Keratinocyte (primary cell): ENCODE measurements around the gene ZCCHC24. TPM values are rescaled to one million over a fixed set of nuclear protein-coding genes. Genes with fewer than 3 reads are reported as not detected.

Experiments used
- DNase-seq: peaks from one replicate; pipeline ENCODE4 v3.0.0-alpha.2; 2011; ENCODE audit warnings: low read depth, missing footprints, low spot score
- FAIRE-seq: peaks from 2 replicates; lab custom pipeline; 2011; peaks lifted over from hg19 to GRCh38; lab: Jason Lieb, UNC
- H2AFZ ChIP-seq: 2 replicates; pipeline ENCODE4 v1.6.0; 2012; ENCODE audit warnings: low read length, control low read depth, inconsistent platforms; ENCODE audit not compliant: control insufficient read depth
- H3K27ac ChIP-seq: 2 replicates; pipeline ENCODE4 v1.5.1; 2011; ENCODE audit warnings: low read length; ENCODE audit not compliant: control insufficient read depth, insufficient read depth
- H3K27me3 ChIP-seq: 3 replicates; pipeline ENCODE4 v1.6.0; 2011; ENCODE audit warnings: low read length; ENCODE audit not compliant: control insufficient read depth, insufficient read depth; ENCODE audit errors: extremely low read depth
- H3K36me3 ChIP-seq, 2 experiments: 2 replicates in 1 of 2; 3 replicates in 1 of 2; pipeline ENCODE4 v1.5.1; 2011; ENCODE audit warnings: low read length in 2 of 2, mild to moderate bottlenecking in 1 of 2; ENCODE audit not compliant: control insufficient read depth in 2 of 2, insufficient read depth in 2 of 2; ENCODE audit errors: extremely low read depth in 1 of 2
- H3K4me1 ChIP-seq: 3 replicates; pipeline ENCODE4 v1.5.1; 2011; ENCODE audit warnings: low read length; ENCODE audit not compliant: control insufficient read depth, insufficient read depth; ENCODE audit errors: extremely low read depth
- H3K4me2 ChIP-seq: 3 replicates; pipeline ENCODE4 v1.6.0; 2011; ENCODE audit warnings: low read depth, low read length; ENCODE audit not compliant: control insufficient read depth, insufficient read depth; ENCODE audit errors: extremely low read depth
- H3K4me3 ChIP-seq, 3 experiments: fragments of 200-600 bp in 1 of 3; sonication (generic) in 1 of 3; 2 replicates in 2 of 3; 3 replicates in 1 of 3; pipeline ENCODE4 v1.5.1; 2011 to 2016; ENCODE audit warnings: low read length in 3 of 3, mild to moderate bottlenecking in 3 of 3, control low read depth in 2 of 3, inconsistent platforms in 1 of 3, low read depth in 1 of 3, mixed read lengths in 1 of 3, mixed run types in 1 of 3, moderate library complexity in 1 of 3; ENCODE audit not compliant: control insufficient read depth in 2 of 3, insufficient read depth in 2 of 3; ENCODE audit errors: extremely low read depth in 1 of 3
- H3K79me2 ChIP-seq: 2 replicates; pipeline ENCODE4 v1.6.0; 2012; ENCODE audit warnings: low read length; ENCODE audit not compliant: control insufficient read depth, insufficient read depth
- H3K9ac ChIP-seq: 3 replicates; pipeline ENCODE4 v1.6.0; 2011; ENCODE audit warnings: low read length; ENCODE audit not compliant: control insufficient read depth, insufficient read depth; ENCODE audit errors: extremely low read depth
- H3K9me1 ChIP-seq: 3 replicates; pipeline ENCODE4 v1.6.0; 2011; ENCODE audit warnings: low read length; ENCODE audit not compliant: control insufficient read depth, insufficient read depth; ENCODE audit errors: extremely low read depth
- H3K9me3 ChIP-seq: 2 replicates; pipeline ENCODE4 v1.5.1; 2012; ENCODE audit warnings: low read depth, low read length; ENCODE audit not compliant: control insufficient read depth
- H4K20me1 ChIP-seq: 3 replicates; pipeline ENCODE4 v1.6.0; 2011; ENCODE audit warnings: low read length; ENCODE audit not compliant: control insufficient read depth, insufficient read depth; ENCODE audit errors: extremely low read depth
- EZH2 ChIP-seq: IDR thresholded peaks from one replicate; pipeline ENCODE4 v1.6.1; 2012; ENCODE audit warnings: inconsistent platforms, mild to moderate bottlenecking, low read length, moderate library complexity
- dilution Hi-C: fragments of 300-500 bp; cut with MboI; formaldehyde crosslinking; loops from one replicate; pipeline ENCODE4 v1.7.0; 2020; ENCODE audit warnings: low sequenced_read_pairs; ENCODE audit not compliant: extremely low pct_ligation_motif_present
- polyA plus RNA-seq, 5 experiments: library from polyadenylated mRNA; depleted of rRNA in 3 of 5; stranded (reverse) in 3 of 5; stranded (forward) in 1 of 5; unstranded in 1 of 5; fragments of >200 nt; gene quantifications; 1 replicate in 1 of 5; 2 replicates in 3 of 5; 3 replicates in 1 of 5; pipeline versions ENCODE4 v1.2.1 to v1.2.3, GENCODE V29; 2011 to 2012; ENCODE audit warnings: missing spikeins in 2 of 5, low read depth in 1 of 5, low replicate concordance in 1 of 5
- TF ChIP-seq, protein P1 (sequence below), 3 experiments: IDR thresholded peaks in 1 of 3; conservative IDR thresholded peaks in 1 of 3; optimal IDR thresholded peaks in 1 of 3; 2 replicates in 2 of 3; 3 replicates in 1 of 3; pipeline versions ENCODE3 to v1.5.1; 2011; ENCODE audit warnings: low read length in 3 of 3, mild to moderate bottlenecking in 3 of 3, moderate library complexity in 2 of 3, control low read depth in 1 of 3, inconsistent platforms in 1 of 3; ENCODE audit not compliant: insufficient read depth in 2 of 3; ENCODE audit errors: extremely low read depth in 1 of 3

The ZCCHC24 gene
- polyA plus RNA-seq, 1 donor (not counting 4 experiments of a cell fraction or from before 2014, with no cell fraction given): 0.96 TPM

DNA sequence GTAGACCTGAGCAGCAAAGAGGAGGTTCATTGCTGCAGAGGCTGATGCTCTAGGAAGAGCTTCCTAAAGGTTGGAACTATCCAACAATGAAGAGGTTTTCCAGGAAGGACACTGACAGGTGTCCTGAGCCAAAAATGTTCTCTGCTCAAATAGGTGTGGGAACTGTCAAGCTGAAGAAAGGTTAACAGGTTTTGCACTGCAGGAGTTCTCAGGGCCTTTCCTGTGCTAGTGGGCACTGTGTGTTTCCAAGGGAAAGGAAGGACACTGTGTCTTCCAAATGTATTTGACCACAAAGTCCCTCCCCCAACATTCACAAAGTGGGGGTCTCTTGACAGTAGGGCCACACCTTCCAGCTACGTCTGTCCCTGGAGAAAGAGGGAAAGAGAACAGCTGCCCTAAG, 4.0 kb downstream of the ZCCHC24 start:
- H3K27me3 ChIP-seq: peaks cover 9% of the 10 kb centered on the region
- H3K4me2 ChIP-seq: no peak overlapping the region
- H2AFZ ChIP-seq: no peak overlapping the region
- H3K27ac ChIP-seq: no peak overlapping the region
- no peaks in the 10 kb centered on the region for H3K79me2 ChIP-seq
- no peak overlapping the region for H3K9ac ChIP-seq
- TF ChIP-seq, protein P1, sequence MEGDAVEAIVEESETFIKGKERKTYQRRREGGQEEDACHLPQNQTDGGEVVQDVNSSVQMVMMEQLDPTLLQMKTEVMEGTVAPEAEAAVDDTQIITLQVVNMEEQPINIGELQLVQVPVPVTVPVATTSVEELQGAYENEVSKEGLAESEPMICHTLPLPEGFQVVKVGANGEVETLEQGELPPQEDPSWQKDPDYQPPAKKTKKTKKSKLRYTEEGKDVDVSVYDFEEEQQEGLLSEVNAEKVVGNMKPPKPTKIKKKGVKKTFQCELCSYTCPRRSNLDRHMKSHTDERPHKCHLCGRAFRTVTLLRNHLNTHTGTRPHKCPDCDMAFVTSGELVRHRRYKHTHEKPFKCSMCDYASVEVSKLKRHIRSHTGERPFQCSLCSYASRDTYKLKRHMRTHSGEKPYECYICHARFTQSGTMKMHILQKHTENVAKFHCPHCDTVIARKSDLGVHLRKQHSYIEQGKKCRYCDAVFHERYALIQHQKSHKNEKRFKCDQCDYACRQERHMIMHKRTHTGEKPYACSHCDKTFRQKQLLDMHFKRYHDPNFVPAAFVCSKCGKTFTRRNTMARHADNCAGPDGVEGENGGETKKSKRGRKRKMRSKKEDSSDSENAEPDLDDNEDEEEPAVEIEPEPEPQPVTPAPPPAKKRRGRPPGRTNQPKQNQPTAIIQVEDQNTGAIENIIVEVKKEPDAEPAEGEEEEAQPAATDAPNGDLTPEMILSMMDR (optimal IDR thresholded peaks at IDR 0.05 in 1 of 3, IDR thresholded peaks at IDR 0.05 in 1 of 3, conservative IDR thresholded peaks at IDR 0.05 in 1 of 3; ENCODE audit: extremely low read depth in 1 of 3, insufficient read depth in 2 of 3, low read length in 3 of 3): no peak
- TF ChIP-seq EZH2: no peak
- H3K4me3 ChIP-seq: no peak overlapping the region
- dilution Hi-C loops: no loop called here
- no peaks in the 10 kb centered on the region for H3K9me1 ChIP-seq
- DNase-seq (no peak), FAIRE-seq (no peak)
- peaks cover 19% of the 10 kb centered on the region for H3K4me1 ChIP-seq
- H4K20me1 ChIP-seq: peaks cover 4% of the 10 kb centered on the region
- no peaks in the 10 kb centered on the region for H3K36me3 ChIP-seq
- H3K9me3 ChIP-seq: no peaks in the 10 kb centered on the region

DNA sequence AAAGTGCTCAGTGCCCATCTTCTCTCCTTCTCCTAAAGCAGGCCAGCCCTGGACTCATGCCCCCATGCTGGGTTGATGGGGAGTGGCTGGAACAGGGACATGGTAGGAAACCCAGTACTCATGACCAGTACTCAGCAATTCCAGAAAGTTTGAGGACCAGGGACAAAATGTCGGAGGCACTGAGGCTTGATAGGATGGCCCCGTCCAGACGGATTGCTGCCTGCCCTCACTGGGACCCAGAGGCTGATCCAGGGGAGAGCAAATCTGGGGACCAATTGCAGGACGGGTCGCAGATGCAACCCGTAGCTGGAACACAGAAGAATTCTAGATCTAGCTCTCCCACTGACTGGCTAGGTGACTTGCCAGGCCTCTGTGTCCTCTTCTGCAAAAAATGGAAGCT, 5.1 kb downstream of the ZCCHC24 start:
- no peaks in the 10 kb centered on the region for H3K9me1 ChIP-seq
- H3K4me2 ChIP-seq: no peak overlapping the region
- no peak overlapping the region for H2AFZ ChIP-seq
- FAIRE-seq (no peak), DNase-seq (no peak)
- peaks cover 4% of the 10 kb centered on the region for H4K20me1 ChIP-seq
- no peaks in the 10 kb centered on the region for H3K36me3 ChIP-seq
- no peaks in the 10 kb centered on the region for H3K9me3 ChIP-seq
- H3K27ac ChIP-seq: no peak overlapping the region
- H3K79me2 ChIP-seq: no peaks in the 10 kb centered on the region
- H3K4me1 ChIP-seq: peaks cover 19% of the 10 kb centered on the region
- no peak for TF ChIP-seq EZH2
- TF ChIP-seq, protein P1 (optimal IDR thresholded peaks at IDR 0.05 in 1 of 3, IDR thresholded peaks at IDR 0.05 in 1 of 3, conservative IDR thresholded peaks at IDR 0.05 in 1 of 3; ENCODE audit: extremely low read depth in 1 of 3, insufficient read depth in 2 of 3, low read length in 3 of 3): no peak
- dilution Hi-C loops: no loop called here
- no peak overlapping the region for H3K9ac ChIP-seq
- peaks cover 9% of the 10 kb centered on the region for H3K27me3 ChIP-seq
- H3K4me3 ChIP-seq: no peak overlapping the region
